Measurements from ENCODE around the gene STOML2.

DNA sequence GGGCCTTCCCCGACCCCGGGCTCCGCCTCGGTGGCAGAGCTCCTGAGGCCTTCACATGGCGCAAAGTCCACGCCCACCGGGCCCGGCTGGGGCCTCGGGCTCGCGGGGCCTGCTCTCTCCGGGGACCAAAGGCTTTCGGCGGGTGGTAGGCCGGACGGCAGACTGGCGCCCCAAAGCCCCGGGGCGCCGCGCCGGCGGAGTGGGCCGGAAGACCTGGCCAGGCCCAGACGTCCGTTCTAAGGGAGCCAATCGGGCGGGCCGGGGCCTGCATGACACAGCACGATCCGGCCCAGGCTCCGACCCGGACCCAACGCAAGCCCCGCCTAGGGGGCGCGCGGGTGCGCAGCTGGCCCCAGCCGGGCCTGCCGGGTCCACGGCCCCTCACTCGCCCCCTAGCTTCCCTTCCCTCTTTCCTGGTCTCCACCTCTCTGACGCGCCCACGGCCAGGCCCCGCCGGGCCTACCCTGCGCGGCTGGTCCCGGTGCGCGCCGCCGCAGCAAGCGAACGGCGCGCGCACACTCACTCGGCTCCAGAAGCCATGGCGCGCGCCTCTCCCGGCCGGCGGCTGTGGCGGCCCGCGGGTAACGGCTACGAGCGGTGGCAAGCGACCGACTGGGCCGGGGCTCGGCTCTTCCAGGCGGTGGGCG is 31.0 kb downstream of the STOML2 start:
- TF ChIP-seq, protein P1, sequence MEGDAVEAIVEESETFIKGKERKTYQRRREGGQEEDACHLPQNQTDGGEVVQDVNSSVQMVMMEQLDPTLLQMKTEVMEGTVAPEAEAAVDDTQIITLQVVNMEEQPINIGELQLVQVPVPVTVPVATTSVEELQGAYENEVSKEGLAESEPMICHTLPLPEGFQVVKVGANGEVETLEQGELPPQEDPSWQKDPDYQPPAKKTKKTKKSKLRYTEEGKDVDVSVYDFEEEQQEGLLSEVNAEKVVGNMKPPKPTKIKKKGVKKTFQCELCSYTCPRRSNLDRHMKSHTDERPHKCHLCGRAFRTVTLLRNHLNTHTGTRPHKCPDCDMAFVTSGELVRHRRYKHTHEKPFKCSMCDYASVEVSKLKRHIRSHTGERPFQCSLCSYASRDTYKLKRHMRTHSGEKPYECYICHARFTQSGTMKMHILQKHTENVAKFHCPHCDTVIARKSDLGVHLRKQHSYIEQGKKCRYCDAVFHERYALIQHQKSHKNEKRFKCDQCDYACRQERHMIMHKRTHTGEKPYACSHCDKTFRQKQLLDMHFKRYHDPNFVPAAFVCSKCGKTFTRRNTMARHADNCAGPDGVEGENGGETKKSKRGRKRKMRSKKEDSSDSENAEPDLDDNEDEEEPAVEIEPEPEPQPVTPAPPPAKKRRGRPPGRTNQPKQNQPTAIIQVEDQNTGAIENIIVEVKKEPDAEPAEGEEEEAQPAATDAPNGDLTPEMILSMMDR (IDR thresholded peaks at IDR 0.05), result peak in 1 of 3 experiments; percentile 7
- TF ChIP-seq POLR2A (IDR thresholded peaks at IDR 0.05), result peak in 1 of 2 donors; percentile 15
